Stimulated activated CD8-positive, alpha-beta memory T cell treated with anti-CD3 and anti-CD28 coated beads, Interleukin-7, amount 100 ng/mL, for 48 hours (primary cell): ENCODE data around the gene SLC12A7.

Experiments
- DNase-seq, 2 donors: peaks; one replicate each; pipeline ENCODE4 v3.0.0-alpha.2; 2020; ENCODE audit warnings: low read depth in 1 of 2; ENCODE audit errors: extremely low read depth in 1 of 2

The SLC12A7 gene

GRCh38 chr5:1054799-1055775 lies 56.8 kb downstream of the SLC12A7 start:
- DNase-seq = no peak

GRCh38 chr5:1054018-1054798 lies 57.7 kb downstream of the SLC12A7 start:
- no peak for DNase-seq

GRCh38 chr5:1053391-1054017 lies 58.4 kb downstream of the SLC12A7 start:
- DNase-seq = no peak

- DNase-seq = no peak
These were observed 59.0 kb downstream of the SLC12A7 start for GRCh38 chr5:1052641-1053390.

- DNase-seq = no peak
These were observed 59.8 kb downstream of the SLC12A7 start for GRCh38 chr5:1052076-1052475.

- no peak for DNase-seq
These were observed 60.5 kb downstream of the SLC12A7 start for GRCh38 chr5:1051366-1051720.

- DNase-seq = no peak
These were observed 61.2 kb downstream of the SLC12A7 start for GRCh38 chr5:1050423-1051365.

- DNase-seq = no peak
These were observed 62.7 kb downstream of the SLC12A7 start for GRCh38 chr5:1048861-1049838.

GRCh38 chr5:1048162-1048721 lies 63.6 kb downstream of the SLC12A7 start:
- no peak for DNase-seq

GRCh38 chr5:1047332-1047965 lies 64.4 kb downstream of the SLC12A7 start:
- DNase-seq = no peak

- DNase-seq = no peak
These were observed 65.8 kb downstream of the SLC12A7 start for GRCh38 chr5:1045960-1046560.

- no peak for DNase-seq
These were observed 67.7 kb downstream of the SLC12A7 start for GRCh38 chr5:1044117-1044516.

GRCh38 chr5:1043327-1043726 lies 68.5 kb downstream of the SLC12A7 start:
- no peak for DNase-seq

- DNase-seq = no peak
These were observed 69.2 kb downstream of the SLC12A7 start for GRCh38 chr5:1042626-1043025.

- no peak for DNase-seq
These were observed 70.4 kb downstream of the SLC12A7 start for GRCh38 chr5:1041225-1042143.

GRCh38 chr5:1040571-1040970 lies 71.3 kb downstream of the SLC12A7 start:
- DNase-seq = no peak
